Mucosa of descending colon (tissue), 3 donors: ENCODE measurements around the gene CAMSAP3. TPM values are rescaled to one million over a fixed set of nuclear protein-coding genes. Genes with fewer than 3 reads are reported as not detected.

Experiments used
- ATAC-seq: fragments of 200-7000 bp; cut with Tn5 transposase; one replicate; pipeline ENCODE4 v1.9.1; 2020; ENCODE audit warnings: mild to moderate bottlenecking, moderate library complexity
- DNase-seq, 3 donors: peaks; one replicate each; pipeline ENCODE4 v3.0.0-alpha.2; 2020
- H3K36me3 ChIP-seq: fragments of 200-600 bp; one replicate; pipeline ENCODE4 v1.8.0; 2021; ENCODE audit warnings: low read depth, mild to moderate bottlenecking
- H3K4me1 ChIP-seq: fragments of 200-600 bp; one replicate; pipeline ENCODE4 v1.8.0; 2021; ENCODE audit warnings: low read depth, mild to moderate bottlenecking
- H3K4me3 ChIP-seq: fragments of 200-600 bp; one replicate; pipeline ENCODE4 v1.8.0; 2021; ENCODE audit warnings: mild to moderate bottlenecking
- H3K9me3 ChIP-seq: fragments of 200-600 bp; one replicate; pipeline ENCODE4 v1.8.0; 2021; ENCODE audit warnings: mild to moderate bottlenecking
- CTCF ChIP-seq: fragments of 200-600 bp; IDR thresholded peaks from one replicate; pipeline ENCODE4 v1.8.0; 2022; ENCODE audit warnings: antibody characterized with exemption, mild to moderate bottlenecking
- intact Hi-C, 2 donors: fragments of 100-400 bp; cut with DNase I in 1 of 2; cut with micrococcal nuclease in 1 of 2; formaldehyde crosslinking; loops; one replicate each; pipeline versions ENCODE4 v1.11.0 to v1.11.1; 2022; cut with DNase I, micrococcal nuclease
- total RNA-seq, 3 donors: library from RNA; stranded (reverse); fragmentation: NEBNext Ultra II Directional in 2 of 3; extraction: Animal tissue kit (Norgen Biotek cat#: 25700) in 2 of 3; gene quantifications; one replicate each; pipeline versions ENCODE4 v1.2.1 to v1.2.4, GENCODE V29; 2021 to 2023
- donor health status: DM: no; HTN: no; CAD: no; lungs with moderate emphysema.
- donor health status: DM: no; HTN: no; CAD: no.
- donor health status: DM: no; HTN: yes; CAD: no.

Gene CAMSAP3
- total RNA-seq, 3 donors from 2014 or later, result 25.3 to 60.5 (median 41.2) TPM

- ATAC-seq (peak; percentile 99), DNase-seq (peak; percentile 93 to 97 (median 95))
- H3K4me3 ChIP-seq, result peak within 1 kb of the TSS; percentile 81
- no peaks in the 10 kb centered on the region for H3K36me3 ChIP-seq
- peaks cover 6% of the 10 kb centered on the region for H3K4me1 ChIP-seq
- H3K9me3 ChIP-seq, result no peaks in the 10 kb centered on the region
- intact Hi-C loops, result no loop called here
- TF ChIP-seq CTCF, result peak; percentile 31
Measured at GRCh38 chr19:7636691-7637373, 41.2 kb downstream of the CAMSAP3 start, which contains the start of gene STXBP2. STXBP2 (plus strand) TSS chr19:7637110; CDS start chr19:7637150, 40 bp downstream.

- Histone ChIP-seq H3K4me1 (peaks cover 6% of the 10 kb centered on the region), H3K36me3 (no peaks in the 10 kb centered on the region), H3K4me3 (peak overlapping the region; percentile 81), H3K9me3 (no peaks in the 10 kb centered on the region)
- DNase-seq (peak; percentile 67 to 85 (median 68)), ATAC-seq (peak; percentile 64)
- no peak for TF ChIP-seq CTCF
- intact Hi-C loops, result no loop called here
Measured at GRCh38 chr19:7637374-7638256, 42.0 kb downstream of the CAMSAP3 start.

- no peak for TF ChIP-seq CTCF
- Histone ChIP-seq H3K9me3 (no peaks in the 10 kb centered on the region), H3K36me3 (no peaks in the 10 kb centered on the region), H3K4me3 (no peak overlapping the region), H3K4me1 (peaks cover 6% of the 10 kb centered on the region)
- intact Hi-C loops, result no loop called here
- ATAC-seq (no peak), DNase-seq (no peak)
Measured at GRCh38 chr19:7638802-7639465, 43.3 kb downstream of the CAMSAP3 start.

GRCh38 chr19:7639863-7640348 is 44.2 kb downstream of the CAMSAP3 start:
- DNase-seq (no peak), ATAC-seq (no peak)
- H3K4me3 ChIP-seq, result no peak overlapping the region
- H3K9me3 ChIP-seq, result no peaks in the 10 kb centered on the region
- intact Hi-C loops, result no loop called here
- TF ChIP-seq CTCF, result no peak
- H3K4me1 ChIP-seq, result peaks cover 6% of the 10 kb centered on the region
- no peaks in the 10 kb centered on the region for H3K36me3 ChIP-seq

- intact Hi-C loops, result no loop called here
- DNase-seq (no peak), ATAC-seq (no peak)
- Histone ChIP-seq H3K9me3 (no peaks in the 10 kb centered on the region), H3K4me1 (peaks cover 6% of the 10 kb centered on the region), H3K4me3 (no peak overlapping the region), H3K36me3 (no peaks in the 10 kb centered on the region)
- TF ChIP-seq CTCF, result no peak
Measured at GRCh38 chr19:7640803-7641202, 45.1 kb downstream of the CAMSAP3 start.
